Ascending aorta (tissue), 2 donors: ENCODE measurements around the gene XAF1. TPM values are rescaled to one million over a fixed set of nuclear protein-coding genes. Genes with fewer than 3 reads are reported as not detected.

ENCODE experiments used
- DNase-seq, 2 donors: peaks; one replicate each; pipeline ENCODE4 v3.0.0-alpha.2; 2019; ENCODE audit warnings: low spot score in 2 of 2
- H3K27ac ChIP-seq, 2 donors: fragments of 200-600 bp; sonication (generic); one replicate each; pipeline ENCODE4 v1.5.1; 2016 to 2017; ENCODE audit warnings: mild to moderate bottlenecking in 1 of 2
- H3K27me3 ChIP-seq: fragments of 200-600 bp; sonication (generic); one replicate; pipeline ENCODE4 v1.5.1; 2017
- H3K36me3 ChIP-seq, 2 donors: fragments of 200-600 bp; sonication (generic); one replicate each; pipeline ENCODE4 v1.5.1; 2016
- H3K4me1 ChIP-seq, 2 donors: fragments of 200-600 bp; sonication (generic); one replicate each; pipeline ENCODE4 v1.5.1; 2016 to 2017; ENCODE audit warnings: mild to moderate bottlenecking in 1 of 2
- H3K4me3 ChIP-seq, 2 donors: fragments of 200-600 bp; sonication (generic); one replicate each; pipeline ENCODE4 v1.5.1; 2016 to 2017; ENCODE audit warnings: mild to moderate bottlenecking in 1 of 2
- H3K9me3 ChIP-seq, 2 donors: fragments of 200-600 bp; sonication (generic); one replicate each; pipeline ENCODE4 v1.5.1; 2016
- CTCF ChIP-seq, 3 experiments: fragments of 200-600 bp in 2 of 3; fragments of 450-650 bp in 1 of 3; sonication (generic) in 2 of 3; IDR thresholded peaks; one replicate each; pipeline ENCODE4 v1.5.1; 2016 to 2019; ENCODE audit warnings: antibody characterized with exemption in 3 of 3, mild to moderate bottlenecking in 1 of 3, moderate library complexity in 1 of 3
- intact Hi-C: fragments of 100-400 bp; cut with DNase I; formaldehyde crosslinking; loops from one replicate; pipeline ENCODE4 v1.15.1; 2023
- total RNA-seq: library from RNA; depleted of rRNA; stranded (reverse); fragments of >200 nt; gene quantifications from one replicate; pipeline ENCODE4 v1.1.0, GENCODE V29; 2016

Gene XAF1
- total RNA-seq, 1 donor from 2014 or later, result 39.8 TPM

GRCh38 chr17:6711081-6711674 is 44.7 kb upstream of the XAF1 start:
- H3K27me3 ChIP-seq, result peaks cover 16% of the 10 kb centered on the region
- no peak overlapping the region for H3K4me3 ChIP-seq
- no peak overlapping the region for H3K27ac ChIP-seq
- no peaks in the 10 kb centered on the region for H3K4me1 ChIP-seq
- TF ChIP-seq CTCF (IDR thresholded peaks at IDR 0.05), result no peak
- H3K36me3 ChIP-seq, result no peaks in the 10 kb centered on the region
- no peak for DNase-seq
- H3K9me3 ChIP-seq, result peaks cover 0 to 7% of the 10 kb centered on the region in 2 donors
- intact Hi-C loops, result no loop called here

DNA sequence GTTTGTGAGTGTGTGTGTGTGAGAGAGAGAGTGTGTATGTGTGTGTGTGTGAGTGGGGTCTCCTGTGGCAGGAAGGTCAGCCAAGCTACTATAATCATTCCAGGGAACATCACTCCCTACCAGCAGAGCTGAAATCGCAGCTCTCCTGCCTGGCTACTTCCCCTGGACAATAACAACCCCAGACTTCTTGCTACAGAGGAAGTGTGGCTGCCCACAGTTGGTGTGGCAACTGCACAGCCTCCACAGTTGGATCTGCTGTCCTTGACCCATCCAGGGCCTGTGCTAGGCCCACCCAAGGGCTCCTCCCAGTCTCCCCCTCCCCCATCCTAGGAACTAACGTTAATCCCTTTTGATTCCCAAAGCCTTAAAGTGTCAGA is 44.2 kb upstream of the XAF1 start:
- Histone ChIP-seq H3K27ac (no peak overlapping the region), H3K4me1 (no peaks in the 10 kb centered on the region), H3K4me3 (no peak overlapping the region), H3K9me3 (peaks cover 0 to 7% of the 10 kb centered on the region in 2 donors), H3K36me3 (no peaks in the 10 kb centered on the region), H3K27me3 (peaks cover 16% of the 10 kb centered on the region)
- no peak for TF ChIP-seq CTCF (IDR thresholded peaks at IDR 0.05)
- intact Hi-C loops, result no loop called here
- DNase-seq, result no peak

DNA sequence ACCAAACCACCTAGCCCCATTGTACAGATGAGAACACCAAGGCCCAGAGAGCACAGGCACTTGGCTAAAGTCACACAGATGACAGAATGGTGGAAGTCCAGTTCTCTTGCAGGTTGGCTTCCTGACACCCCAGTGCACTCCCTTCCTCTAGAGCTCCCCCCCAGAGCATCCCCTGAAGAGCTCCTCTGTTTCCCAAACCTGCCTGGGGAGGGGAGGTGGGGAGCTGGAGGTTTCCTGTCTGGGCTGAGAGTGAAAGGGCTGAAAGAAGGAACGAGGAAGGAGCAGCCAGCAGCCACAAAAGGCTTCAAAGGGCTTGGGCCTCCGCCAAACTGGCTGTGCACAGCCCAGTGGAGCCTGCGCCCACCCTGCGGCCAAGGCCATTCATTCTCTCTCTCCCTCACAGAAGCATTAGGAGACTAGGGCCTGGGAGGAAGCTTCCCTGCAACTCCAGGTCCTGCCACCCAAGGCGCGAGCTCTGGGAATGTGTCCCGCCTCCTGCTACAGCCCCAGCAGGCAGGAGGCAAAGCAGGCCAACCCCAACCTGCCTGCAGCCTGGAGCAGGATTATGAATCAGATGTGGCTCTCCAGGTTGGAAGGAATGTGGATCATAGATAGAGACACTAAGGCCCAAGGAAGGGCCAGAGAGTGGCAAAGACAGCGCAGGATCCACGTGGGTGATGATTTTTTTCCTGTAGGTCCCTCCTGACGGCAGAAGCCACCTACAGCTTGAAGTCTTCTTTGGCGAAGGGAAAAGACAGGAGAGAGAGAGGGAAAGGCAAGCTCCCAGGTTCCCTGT is 43.6 kb upstream of the XAF1 start:
- peak in 1 of 2 donors; percentile 49 for DNase-seq
- no peak for TF ChIP-seq CTCF (IDR thresholded peaks at IDR 0.05)
- Histone ChIP-seq H3K4me1 (no peaks in the 10 kb centered on the region), H3K36me3 (no peaks in the 10 kb centered on the region), H3K27me3 (peaks cover 16% of the 10 kb centered on the region), H3K27ac (no peak overlapping the region), H3K4me3 (no peak overlapping the region), H3K9me3 (peaks cover 0 to 7% of the 10 kb centered on the region in 2 donors)
- intact Hi-C loops, result no loop called here

DNA sequence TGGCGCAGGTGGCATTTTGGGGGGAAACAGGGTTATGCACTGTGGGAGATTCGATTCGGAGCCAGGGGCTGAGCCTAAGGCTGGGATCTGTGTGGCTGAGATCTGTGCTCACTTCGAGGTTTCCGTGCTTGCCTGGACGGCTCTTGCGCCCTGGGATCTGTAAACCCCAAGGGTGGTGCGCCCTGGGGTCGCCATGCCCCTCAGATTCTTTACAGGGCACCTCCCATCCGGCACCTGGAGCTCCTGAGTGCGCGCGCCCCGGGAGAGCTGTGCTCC is 43.1 kb upstream of the XAF1 start:
- no peak overlapping the region for H3K27ac ChIP-seq
- H3K4me3 ChIP-seq, result no peak overlapping the region
- peaks cover 16% of the 10 kb centered on the region for H3K27me3 ChIP-seq
- intact Hi-C loops, result no loop called here
- peaks cover 0 to 7% of the 10 kb centered on the region in 2 donors for H3K9me3 ChIP-seq
- TF ChIP-seq CTCF (IDR thresholded peaks at IDR 0.05), result no peak
- H3K36me3 ChIP-seq, result no peaks in the 10 kb centered on the region
- H3K4me1 ChIP-seq, result no peaks in the 10 kb centered on the region
- DNase-seq, result no peak

DNA sequence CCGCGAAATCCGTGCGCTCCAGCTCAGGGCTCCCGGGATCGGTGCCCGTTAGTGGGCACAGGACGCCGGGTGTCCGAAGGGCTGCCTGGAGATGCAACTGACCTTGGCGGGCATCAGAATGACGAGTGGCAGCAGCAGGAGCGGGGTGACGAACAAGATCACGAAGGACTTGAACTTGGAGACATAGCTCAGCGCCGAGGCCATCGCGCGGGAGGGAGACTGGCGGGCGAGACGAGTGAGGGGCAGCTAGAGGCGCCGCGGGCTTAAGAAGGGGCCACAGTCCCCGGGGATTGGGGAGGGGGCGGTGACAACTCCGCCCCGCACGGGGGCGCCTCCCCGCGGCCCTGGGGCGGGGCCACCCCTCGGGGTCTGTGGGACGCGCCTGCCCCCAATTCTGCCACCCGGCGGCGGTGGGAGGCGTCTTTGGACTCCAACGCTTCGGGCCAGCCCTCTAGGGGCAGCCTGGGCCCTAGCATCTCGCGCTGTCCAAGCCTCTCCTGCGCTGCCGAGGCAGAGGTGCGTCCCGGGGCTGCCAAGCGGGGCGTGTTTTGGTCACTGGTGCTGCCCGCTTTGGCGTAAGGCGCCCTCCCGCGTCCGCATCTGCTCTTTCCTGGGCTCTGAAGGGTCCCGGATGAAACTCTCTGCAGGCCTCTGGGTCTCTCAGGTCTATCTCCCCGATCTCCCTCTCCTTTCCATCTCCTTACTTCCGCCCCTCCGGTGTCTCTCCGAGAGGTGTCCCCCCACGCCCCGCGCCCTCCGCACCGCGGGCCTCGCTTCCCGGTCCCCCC is 42.5 kb upstream of the XAF1 start, which contains the start of gene SLC13A5:
Gene SLC13A5, minus strand, starts transcription at position 240 of the 788 bp plus-strand sequence. Its CDS starts 36 bp downstream, at position 204.
- DNase-seq, result no peak
- Histone ChIP-seq H3K4me3 (peak within 1 kb of the TSS; percentile 9 to 22), H3K27me3 (peaks cover 16% of the 10 kb centered on the region), H3K4me1 (no peaks in the 10 kb centered on the region), H3K27ac (no peak within 1 kb of the TSS), H3K36me3 (no peaks in the 10 kb centered on the region), H3K9me3 (peaks cover 0 to 7% of the 10 kb centered on the region in 2 donors)
- intact Hi-C loops, result no loop called here
- no peak for TF ChIP-seq CTCF (IDR thresholded peaks at IDR 0.05)
